Measurements from ENCODE around the gene SUMF2. TPM values are rescaled to one million over a fixed set of nuclear protein-coding genes. Genes with fewer than 3 reads are reported as not detected.

SUMF2 gene
- total RNA-seq, 1 experiment from 2014 or later, result 89.2 TPM

GRCh38 chr7:56086761-56087160, 22.7 kb downstream of the SUMF2 start:
- Histone ChIP-seq H4K5ac (ENCODE audit: insufficient read length, low read depth, low read length) (no peak overlapping the region), H4K20me1 (ENCODE audit: control insufficient read depth, insufficient read depth, insufficient read length) (no peaks in the 10 kb centered on the region), H2BK15ac (ENCODE audit: low read depth, low read length) (no peak overlapping the region), H3K9ac (ENCODE audit: extremely low read depth, insufficient read length, low read length) (no peak overlapping the region), H3K79me2 (ENCODE audit: insufficient read depth, low read length) (no peaks in the 10 kb centered on the region), H2BK12ac (ENCODE audit: insufficient read length, low read depth, low read length) (no peak overlapping the region), H3K27ac (ENCODE audit: insufficient read length, low read depth, low read length) (no peak overlapping the region), H3K79me1 (ENCODE audit: insufficient read depth, low read depth, low read length, poor library complexity, severe bottlenecking) (no peaks in the 10 kb centered on the region), H3K14ac (ENCODE audit: insufficient read depth, low read length) (no peak overlapping the region), H2BK5ac (ENCODE audit: insufficient read length, low read length) (no peak overlapping the region), H3T11ph (ENCODE audit: low read length) (no peak overlapping the region), H3K27me3 (ENCODE audit: insufficient read depth, low read length) (no peaks in the 10 kb centered on the region), H3K56ac (ENCODE audit: insufficient read length, low read depth, low read length) (no peak overlapping the region), H2AK5ac (ENCODE audit: insufficient read length, low read length) (no peak overlapping the region), H2BK120ac (ENCODE audit: low read depth, low read length, poor library complexity, severe bottlenecking) (no peak overlapping the region), H2AFZ (ENCODE audit: low read length) (no peak overlapping the region), H4K91ac (ENCODE audit: insufficient read length, low read depth, low read length) (no peak overlapping the region), H3K4me1 (ENCODE audit: insufficient read depth, low read length) (no peaks in the 10 kb centered on the region), H2BK20ac (ENCODE audit: low read depth, low read length, poor library complexity, severe bottlenecking) (no peak overlapping the region), H3K4ac (ENCODE audit: low read depth, low read length) (no peak overlapping the region), H3K23me2 (ENCODE audit: insufficient read length, low read depth, low read length, poor library complexity, severe bottlenecking) (no peaks in the 10 kb centered on the region), H3K9me3 (ENCODE audit: control insufficient read depth, low read depth, low read length) (no peaks in the 10 kb centered on the region), H3K4me2 (ENCODE audit: insufficient read depth, insufficient read length, low read length) (no peak overlapping the region), H3K23ac (ENCODE audit: insufficient read length, low read depth, low read length) (no peak overlapping the region), H3K18ac (ENCODE audit: insufficient read length, low read depth, low read length) (no peak overlapping the region), H4K8ac (replicated peaks; ENCODE audit: insufficient read length, low read depth, low read length) (no peak overlapping the region)
- peaks cover 0 to 4% of the 10 kb centered on the region in 2 experiments; a peak in 2 of 5 replicates for H3K9me3 Mint-ChIP-seq
- TF ChIP-seq CTCF (conservative IDR thresholded peaks at IDR 0.05), result no peak
- H3K4me3 Mint-ChIP-seq, result no peak overlapping the region
- H3K4me1 Mint-ChIP-seq, result no peaks in the 10 kb centered on the region
- no peak overlapping the region for H3K27ac Mint-ChIP-seq
- no peak for DNase-seq
- no peaks in the 10 kb centered on the region for H3K27me3 Mint-ChIP-seq (ENCODE audit: low read depth)
- peaks cover 2 to 9% (median 4%) of the 10 kb centered on the region in 3 experiments; a peak in 5 of 7 replicates for H3K36me3 Mint-ChIP-seq (ENCODE audit: insufficient read depth in 1 of 3, low read depth in 3 of 3)
- whole genome bisulfite sequencing (ENCODE audit: extremely low coverage, insufficient read length, low lambda C conversion rate), result no CpG with 5 or more reads among the region's 7 CpGs

Measured in H9 (cell line).